HG03135 (cell line): ENCODE measurements around the gene ATP10D.
"Not testable (repeated sequence)": the region's sequence is repeated elsewhere in the genome, so short reads cannot be mapped to it uniquely, and the experiment has no call there.

Experiments used
- ATAC-seq: cut with Tn5 transposase; IDR thresholded peaks from one replicate; pipeline ENCODE4 v1.9.1; 2021; ENCODE audit warnings: mild to moderate bottlenecking, moderate library complexity; ENCODE audit not compliant: unreplicated experiment

Gene ATP10D

DNA sequence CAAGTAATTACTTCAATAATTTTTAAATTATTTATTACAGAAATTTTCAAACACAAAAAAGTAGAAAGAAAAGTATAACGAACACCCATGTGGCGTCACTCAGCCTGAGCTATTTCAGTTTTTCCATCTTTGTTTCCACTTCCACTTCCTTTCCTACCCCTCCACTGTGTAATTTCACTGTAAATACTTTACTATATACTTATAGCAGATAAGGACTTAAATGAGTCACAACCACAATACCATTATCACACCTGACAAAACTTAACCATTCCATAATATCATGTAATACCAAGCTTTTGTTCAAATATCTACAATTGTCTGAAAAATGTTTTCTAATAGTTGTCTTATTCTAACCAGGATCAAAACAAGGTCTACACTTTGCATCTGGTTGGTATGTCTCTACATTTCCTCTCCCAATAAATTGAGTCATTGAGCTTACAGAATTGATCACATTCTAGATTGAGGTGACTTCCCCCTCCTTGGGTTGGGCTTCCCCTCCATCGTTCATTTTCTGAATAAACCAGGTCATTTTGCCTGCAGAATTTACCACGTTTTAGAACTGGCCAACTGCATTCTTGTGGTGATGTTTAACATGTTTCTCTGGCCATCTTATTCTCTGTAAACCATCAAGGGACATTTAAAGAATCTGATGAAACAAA is 48.7 kb downstream of the ATP10D start:
- no peak for ATAC-seq

GRCh38 chr4:47534772-47535171 is 49.7 kb downstream of the ATP10D start:
- no peak for ATAC-seq

DNA sequence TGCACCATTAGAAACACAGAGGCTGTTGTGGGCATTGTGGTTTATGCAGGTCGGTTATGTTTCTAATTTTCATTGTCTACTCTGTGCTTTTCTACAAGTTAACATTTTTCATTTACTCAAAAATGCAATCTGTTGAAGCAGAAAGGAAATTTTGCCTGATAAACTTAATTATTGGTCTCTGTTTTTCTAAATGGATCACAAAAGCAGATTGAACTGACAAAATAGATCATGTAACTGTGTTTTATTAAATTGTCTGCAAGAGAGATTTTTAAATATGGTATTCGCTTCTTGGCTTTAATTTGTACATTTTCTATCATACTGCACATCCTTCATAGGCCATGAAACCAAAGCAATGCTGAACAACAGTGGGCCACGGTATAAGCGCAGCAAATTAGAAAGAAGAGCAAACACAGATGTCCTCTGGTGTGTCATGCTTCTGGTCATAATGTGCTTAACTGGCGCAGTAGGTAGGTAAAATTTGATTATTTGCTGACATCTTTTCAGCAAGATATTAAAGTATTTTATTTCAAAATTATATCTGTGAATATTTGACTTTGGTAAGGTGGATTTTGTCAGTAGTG is 50.6 kb downstream of the ATP10D start:
- ATAC-seq, result no peak

GRCh38 chr4:47536966-47537365 is 51.9 kb downstream of the ATP10D start:
- no peak for ATAC-seq

- ATAC-seq, result no peak
Observed at GRCh38 chr4:47538111-47538824, 53.2 kb downstream of the ATP10D start.

DNA sequence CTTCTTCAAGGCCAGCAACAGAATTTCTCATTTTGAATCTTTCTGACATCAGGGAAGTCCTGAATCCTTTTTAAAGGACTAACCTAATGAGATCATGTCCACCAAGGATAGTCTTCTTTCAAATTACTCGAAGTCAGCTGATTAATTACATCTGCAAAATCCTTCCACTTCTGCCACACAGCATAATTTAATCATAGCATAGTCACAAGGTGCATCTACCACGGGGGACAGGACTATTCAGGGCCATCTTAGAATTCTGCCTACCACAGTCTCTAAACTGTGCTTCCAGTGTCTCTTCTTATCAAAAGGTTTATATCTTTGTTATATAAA is 53.7 kb downstream of the ATP10D start:
- no peak for ATAC-seq

DNA sequence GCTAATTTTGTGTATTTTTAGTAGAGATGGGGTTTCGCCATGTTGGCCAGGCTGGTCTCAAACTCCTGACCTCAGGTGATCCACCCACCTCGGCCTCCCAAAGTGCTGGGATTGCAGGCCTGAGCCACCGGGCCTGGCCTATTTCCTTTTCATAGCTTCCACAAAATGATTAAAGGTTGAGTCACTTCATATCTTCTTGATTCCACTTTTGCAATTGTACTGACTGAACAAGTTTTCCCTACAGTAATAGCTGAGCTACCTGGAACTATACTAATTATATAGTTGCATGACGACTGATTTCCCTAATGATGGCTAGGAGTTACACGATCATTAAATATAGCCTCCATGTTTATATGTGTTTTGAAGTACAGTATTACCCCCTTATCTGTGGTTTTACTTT is 57.6 kb downstream of the ATP10D start:
- ATAC-seq, result not testable (repeated sequence)

DNA sequence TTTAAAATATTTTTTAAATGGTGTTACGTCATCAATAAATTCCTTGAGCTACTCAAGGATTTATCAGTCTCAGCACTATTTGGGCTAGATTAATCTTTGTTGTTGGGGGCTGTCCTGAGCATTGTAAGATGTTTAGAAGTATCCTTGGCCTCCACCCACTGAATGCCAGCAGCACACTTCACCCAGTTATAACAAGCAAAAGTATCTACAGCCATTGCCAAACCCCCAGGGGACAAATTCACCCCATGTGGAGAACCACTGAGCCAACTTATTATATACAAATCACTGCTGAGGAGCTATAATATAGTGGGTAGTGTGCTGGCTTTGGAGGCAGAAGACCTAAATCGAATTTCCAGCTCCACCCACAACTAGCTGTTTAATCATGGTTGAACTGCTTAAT is 58.3 kb downstream of the ATP10D start:
- ATAC-seq, result no peak

- ATAC-seq, result not testable (repeated sequence)
Observed at GRCh38 chr4:47550357-47550756, 65.3 kb downstream of the ATP10D start.

- ATAC-seq, result no peak
Observed at GRCh38 chr4:47550899-47551548, 65.9 kb downstream of the ATP10D start.

DNA sequence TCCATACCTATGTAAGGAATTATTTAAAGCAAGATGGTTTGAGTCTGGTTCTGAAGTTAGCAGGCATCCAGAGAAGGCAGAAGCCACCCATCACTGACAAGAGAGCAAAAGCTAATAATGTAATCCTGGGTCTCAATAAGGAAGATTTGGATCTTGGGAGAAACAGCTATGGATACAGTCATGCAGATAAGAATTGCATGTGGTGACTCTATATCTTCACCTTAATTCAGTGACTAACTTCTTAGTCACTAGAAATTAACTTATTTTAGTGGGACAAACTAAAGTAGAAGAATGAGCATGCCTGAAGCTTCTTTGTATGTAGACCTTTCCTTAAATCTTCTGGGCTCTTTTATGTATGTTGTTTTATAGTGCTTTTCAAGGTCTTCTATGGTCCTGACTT is 66.6 kb downstream of the ATP10D start:
- ATAC-seq, result no peak

DNA sequence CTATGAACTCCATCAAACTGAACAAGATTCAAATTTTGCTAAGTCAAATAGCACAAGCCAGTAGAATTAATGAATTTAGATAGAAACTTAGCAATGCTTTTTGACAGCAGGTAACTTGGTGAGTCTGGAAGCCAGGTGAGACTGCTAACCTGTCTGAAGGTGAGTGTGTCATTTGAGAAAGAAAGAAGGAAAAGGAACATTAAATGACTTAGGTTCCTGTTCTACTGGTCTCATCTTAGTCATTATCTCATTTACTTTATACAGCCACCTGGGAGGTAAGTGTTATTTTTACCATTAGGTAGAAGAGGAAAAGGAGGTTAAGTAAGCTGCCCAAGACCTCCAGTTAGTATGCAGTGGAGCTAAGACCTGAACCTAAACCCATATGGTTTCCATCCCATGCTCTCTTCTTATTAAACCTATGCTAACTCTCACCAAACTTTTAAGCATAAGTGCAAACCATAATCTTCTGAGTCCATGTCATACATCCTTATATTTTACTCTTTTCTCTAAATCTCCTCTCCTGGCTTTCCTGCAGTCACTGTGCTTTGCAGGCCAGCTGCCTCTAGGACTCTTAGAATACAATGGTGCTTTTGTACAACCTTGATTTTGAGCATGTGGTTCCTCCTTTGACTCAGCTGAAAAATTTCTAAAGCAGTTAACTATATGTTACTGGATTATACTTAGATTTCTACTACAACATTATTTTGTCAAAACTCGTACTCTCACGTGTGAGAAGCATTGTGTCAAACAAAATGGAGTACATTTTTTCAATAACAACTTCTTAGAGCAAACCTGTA is 68.5 kb downstream of the ATP10D start:
- ATAC-seq, result no peak

- not testable (repeated sequence) for ATAC-seq
Observed at GRCh38 chr4:47555920-47556319, 70.8 kb downstream of the ATP10D start.

- no peak for ATAC-seq
Observed at GRCh38 chr4:47557255-47557654, 72.2 kb downstream of the ATP10D start.

DNA sequence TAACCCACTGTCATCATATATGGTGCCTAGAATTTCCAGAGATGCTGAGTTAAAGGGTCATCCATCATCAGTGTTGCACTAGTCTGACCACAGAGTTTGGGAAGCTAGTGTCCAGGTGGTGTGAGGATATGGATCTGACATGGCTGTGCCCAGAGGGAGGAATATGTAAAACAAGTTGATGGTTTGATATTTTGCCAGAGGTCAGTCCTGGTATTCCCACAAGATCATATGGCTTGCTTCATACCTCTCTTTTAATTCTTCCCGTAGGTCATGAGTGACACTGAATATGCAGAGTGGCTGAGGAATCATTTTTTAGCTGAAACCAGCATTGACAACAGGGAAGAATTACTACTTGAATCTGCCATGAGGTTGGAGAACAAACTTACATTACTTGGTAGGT is 75.6 kb downstream of the ATP10D start:
- ATAC-seq, result no peak

- ATAC-seq, result no peak
Observed at GRCh38 chr4:47561331-47561730, 76.3 kb downstream of the ATP10D start.

GRCh38 chr4:47562297-47562696 is 77.2 kb downstream of the ATP10D start:
- no peak for ATAC-seq

GRCh38 chr4:47566566-47566965 is 81.5 kb downstream of the ATP10D start:
- no peak for ATAC-seq

GRCh38 chr4:47566969-47567368 is 81.9 kb downstream of the ATP10D start:
- ATAC-seq, result no peak

- ATAC-seq, result no peak
Observed at GRCh38 chr4:47567511-47567910, 82.4 kb downstream of the ATP10D start.

GRCh38 chr4:47570816-47571215 is 85.7 kb downstream of the ATP10D start:
- ATAC-seq, result no peak
